B cell (primary cell): Measurements from ENCODE around the gene WNK2. TPM values are rescaled to one million over a fixed set of nuclear protein-coding genes. Genes with fewer than 3 reads are reported as not detected.

Experiments used
- ATAC-seq: fragments of 200-7000 bp; cut with Tn5 transposase; one replicate; pipeline ENCODE4 v1.10.0; 2021; ENCODE audit warnings: low read depth, mild to moderate bottlenecking, moderate number of reproducible peaks, moderate library complexity
- CTCF ChIA-PET: fragments of 350-600 bp; sonication (Branson Sonifier 250); formaldehyde crosslinking; loops from one replicate; lab custom pipeline; 2021; ENCODE audit warnings: antibody characterized with exemption, inconsistent platforms; lab: Charles Lee
- POLR2A ChIA-PET: fragments of 350-600 bp; sonication (Branson Sonifier 250); formaldehyde crosslinking; loops from one replicate; lab custom pipeline; 2021; ENCODE audit warnings: antibody characterized with exemption; lab: Charles Lee
- DNase-seq: peaks from one replicate; pipeline ENCODE4 v3.0.0; 2013
- H2AFZ ChIP-seq: 2 replicates; pipeline ENCODE4 v1.6.1; 2012; ENCODE audit warnings: mild to moderate bottlenecking, low read depth, low read length; ENCODE audit not compliant: insufficient read depth, poor library complexity, severe bottlenecking
- H3K27ac ChIP-seq, 2 donors: 1 replicate in 1 of 2; 2 replicates in 1 of 2; pipeline ENCODE4 v1.5.1; 2012 to 2013; ENCODE audit warnings: low read length in 2 of 2, mild to moderate bottlenecking in 2 of 2, moderate library complexity in 1 of 2
- H3K27me3 ChIP-seq, 4 experiments: fragments of 200-600 bp in 1 of 4; sonication (generic) in 1 of 4; replicated peaks in 1 of 4; 1 replicate in 2 of 4; 2 replicates in 2 of 4; pipeline versions ENCODE4 v1.6.1 to v1.7.0; 2013 to 2016; ENCODE audit warnings: low read length in 3 of 4, mild to moderate bottlenecking in 2 of 4, mixed read lengths in 1 of 4, moderate library complexity in 1 of 4; ENCODE audit not compliant: insufficient read depth in 4 of 4, control insufficient read depth in 3 of 4; ENCODE audit errors: control extremely low read depth in 1 of 4
- H3K36me3 ChIP-seq, 2 experiments: replicated peaks in 1 of 2; 1 replicate in 1 of 2; 2 replicates in 1 of 2; pipeline versions ENCODE4 v1.6.1 to v1.7.1; 2013; ENCODE audit warnings: low read length in 1 of 2; ENCODE audit not compliant: insufficient read depth in 2 of 2, control insufficient read depth in 1 of 2; ENCODE audit errors: control extremely low read depth in 1 of 2, extremely low read depth in 1 of 2
- H3K4me1 ChIP-seq, 2 donors: fragments of 200-600 bp in 1 of 2; sonication (generic) in 1 of 2; 1 replicate in 1 of 2; 2 replicates in 1 of 2; pipeline versions ENCODE4 v1.5.1 to v1.6.1; 2013 to 2017; ENCODE audit warnings: low read length in 2 of 2; ENCODE audit not compliant: control insufficient read depth in 2 of 2, insufficient read depth in 2 of 2
- H3K4me2 ChIP-seq: replicated peaks from 2 replicates; pipeline ENCODE3; 2012; ENCODE audit warnings: mild to moderate bottlenecking, low read depth, low read length; ENCODE audit not compliant: poor library complexity, severe bottlenecking
- H3K4me3 ChIP-seq, 5 experiments: fragments of 200-600 bp in 1 of 5; sonication (generic) in 1 of 5; 1 replicate in 3 of 5; 2 replicates in 2 of 5; pipeline versions ENCODE4 v1.5.1 to v1.7.0; 2011 to 2016; ENCODE audit warnings: low read length in 4 of 5, mild to moderate bottlenecking in 4 of 5, low read depth in 2 of 5, control low read depth in 1 of 5, moderate library complexity in 1 of 5; ENCODE audit not compliant: insufficient read depth in 1 of 5; ENCODE audit errors: control extremely low read depth in 1 of 5, extremely low read depth in 1 of 5
- H3K79me2 ChIP-seq: fragments of 200-600 bp; sonication (generic); one replicate; pipeline ENCODE4 v1.6.0; 2016; ENCODE audit warnings: low read length; ENCODE audit not compliant: control insufficient read depth, insufficient read depth
- H3K9ac ChIP-seq: fragments of 200-600 bp; sonication (generic); 2 replicates; pipeline ENCODE4 v1.6.1; 2017; ENCODE audit warnings: mild to moderate bottlenecking, low read length, moderate library complexity
- H3K9me3 ChIP-seq, 3 donors: one replicate each; pipeline versions ENCODE4 v1.6.1 to v1.7.1; 2013; ENCODE audit warnings: low read length in 2 of 3; ENCODE audit not compliant: control insufficient read depth in 2 of 3, insufficient read depth in 1 of 3; ENCODE audit errors: control extremely low read depth in 1 of 3
- H4K20me1 ChIP-seq: 2 replicates; pipeline ENCODE4 v1.6.0; 2012; ENCODE audit warnings: mild to moderate bottlenecking, low read length; ENCODE audit not compliant: insufficient read depth, control insufficient read depth, poor library complexity, severe bottlenecking
- H3K27ac Mint-ChIP-seq: one replicate; pipeline ENCODE4 v1.8.0; 2021; ENCODE audit warnings: mixed read lengths
- H3K27me3 Mint-ChIP-seq: one replicate; pipeline ENCODE4 v1.8.0; 2021; ENCODE audit warnings: mixed read lengths
- H3K4me1 Mint-ChIP-seq: one replicate; pipeline ENCODE4 v1.8.0; 2021; ENCODE audit warnings: mixed read lengths
- H3K4me3 Mint-ChIP-seq: one replicate; pipeline ENCODE4 v1.8.0; 2021; ENCODE audit warnings: mixed read lengths
- H3K9me3 Mint-ChIP-seq: one replicate; pipeline ENCODE4 v1.8.0; 2022; ENCODE audit warnings: mixed read lengths; ENCODE audit not compliant: insufficient read depth
- CTCF ChIP-seq: fragments of 200-600 bp; IDR thresholded peaks from one replicate; pipeline ENCODE4 v1.8.0; 2022; ENCODE audit warnings: antibody characterized with exemption, mild to moderate bottlenecking
- EZH2 ChIP-seq: IDR thresholded peaks from 2 replicates; pipeline ENCODE4 v1.6.1; 2012; ENCODE audit warnings: borderline replicate concordance, low read depth, mild to moderate bottlenecking, moderate library complexity, low read length; ENCODE audit not compliant: insufficient read depth, poor library complexity, severe bottlenecking
- WGBS: methylation state at CpG from one replicate; pipeline ENCODE4 v1.1.5; 2013; ENCODE audit warnings: missing lambda C conversion rate; ENCODE audit not compliant: insufficient coverage; 5-methylcytosine and 5-hydroxymethylcytosine counted together
- intact Hi-C: fragments of 100-400 bp; cut with micrococcal nuclease; formaldehyde crosslinking; loops from one replicate; pipeline ENCODE4 v1.10.0; 2022
- polyA plus RNA-seq: library from polyadenylated mRNA; depleted of rRNA; stranded (reverse); fragments of >200 nt; gene quantifications from 2 replicates; pipeline ENCODE4 v1.2.3, GENCODE V29; 2012
- total RNA-seq, 2 donors: library from RNA; stranded (reverse); fragments of 120-200 nt in 1 of 2; gene quantifications; 1 replicate in 1 of 2; 2 replicates in 1 of 2; pipeline versions ENCODE4 v1.2.3 to v1.2.4, GENCODE V29; 2013 to 2022

Gene WNK2
- total and polyA plus RNA-seq, 2 donors (not counting 1 experiment from before 2014, with no cell fraction given) = 0.49 TPM; not detected in 1

- TF ChIP-seq EZH2 (no peak), CTCF (no peak)
- WGBS = 92% methylated on average over 3 of the region's 9 CpGs
- ATAC-seq = no peak
Observed at GRCh38 chr9:93196096-93197055, 12.4 kb downstream of the WNK2 start.

GRCh38 chr9:93197670-93198069, 13.7 kb downstream of the WNK2 start:
- Histone ChIP-seq H2AFZ (no peak overlapping the region), H3K27me3 (no peaks in the 10 kb centered on the region), H3K4me3 (no peak overlapping the region), H3K4me1 (no peaks in the 10 kb centered on the region), H4K20me1 (no peaks in the 10 kb centered on the region), H3K9ac (no peak overlapping the region), H3K27ac (no peak overlapping the region), H3K4me2 (no peak overlapping the region), H3K79me2 (no peaks in the 10 kb centered on the region), H3K36me3 (no peaks in the 10 kb centered on the region), H3K9me3 (peaks cover 0 to 11% (median 0%) of the 10 kb centered on the region in 3 donors)
- POLR2A ChIA-PET = no interaction called here
- no peaks in the 10 kb centered on the region for H3K9me3 Mint-ChIP-seq
- TF ChIP-seq CTCF = no peak
- TF ChIP-seq EZH2 = no peak
- no peak overlapping the region for H3K27ac Mint-ChIP-seq
- intact Hi-C loops = no loop called here
- WGBS = 97% methylated on average over 8 of the region's 9 CpGs
- ATAC-seq (no peak), DNase-seq (no peak)
- CTCF ChIA-PET = no interaction called here
- no peak overlapping the region for H3K4me3 Mint-ChIP-seq
- no peaks in the 10 kb centered on the region for H3K4me1 Mint-ChIP-seq
- H3K27me3 Mint-ChIP-seq = no peaks in the 10 kb centered on the region

More at GRCh38 chr9:93196096-93197055, 12.4 kb downstream of the WNK2 start:
- Histone ChIP-seq H3K9me3 (peaks cover 0 to 11% (median 0%) of the 10 kb centered on the region in 3 donors), H4K20me1 (no peaks in the 10 kb centered on the region), H3K4me1 (no peaks in the 10 kb centered on the region), H3K27me3 (no peaks in the 10 kb centered on the region), H3K36me3 (no peaks in the 10 kb centered on the region), H3K79me2 (no peaks in the 10 kb centered on the region), H3K9ac (no peak overlapping the region), H3K4me2 (no peak overlapping the region), H2AFZ (no peak overlapping the region), H3K4me3 (no peak overlapping the region), H3K27ac (no peak overlapping the region)
- Mint-ChIP-seq H3K4me1 (no peaks in the 10 kb centered on the region), H3K27me3 (no peaks in the 10 kb centered on the region), H3K9me3 (no peaks in the 10 kb centered on the region), H3K27ac (no peak overlapping the region), H3K4me3 (no peak overlapping the region)
- intact Hi-C loops = no loop called here
- ChIA-PET POLR2A (no interaction called here), CTCF (no interaction called here)
- DNase-seq = no peak
